ENCODE data around the gene BRINP3.

Gene BRINP3

GRCh38 chr1:190303501-190303900 is 174.2 kb downstream of the BRINP3 start:
- POLR2A ChIA-PET, result no interaction called here
- Histone ChIP-seq H3K9me3 (ENCODE audit: control insufficient read depth, insufficient read depth, low read depth, low read length) (no peaks in the 10 kb centered on the region), H3K4me1 (ENCODE audit: control insufficient read depth, insufficient read depth, low read length) (no peaks in the 10 kb centered on the region), H3K36me3 (ENCODE audit: control insufficient read depth in 2 of 2, insufficient read depth in 1 of 2, low read length in 2 of 2) (no peaks in the 10 kb centered on the region), H3K4me3 (ENCODE audit: low read depth, low read length) (no peak overlapping the region), H3K27ac (ENCODE audit: extremely low read depth, low read depth, low read length) (no peak overlapping the region)
- CTCF ChIA-PET, result no interaction called here
- no peak for TF ChIP-seq ZFP69B (tag by site-specific recombination; IDR thresholded peaks at IDR 0.05)
- no peak for TF ChIP-seq ZNF561 (tag by site-specific recombination; IDR thresholded peaks at IDR 0.05; ENCODE audit: borderline replicate concordance)
- no peak for TF ChIP-seq GLI2 (tag by site-specific recombination; IDR thresholded peaks at IDR 0.05; ENCODE audit: borderline replicate concordance, low read depth)
- no peak for TF ChIP-seq ZNF433 (tag by site-specific recombination; IDR thresholded peaks at IDR 0.05; ENCODE audit: low read depth)

GRCh38 chr1:190296453-190296852 is 181.2 kb downstream of the BRINP3 start:
- H3K4me3 ChIP-seq (ENCODE audit: low read depth, low read length), result no peak overlapping the region
- no peaks in the 10 kb centered on the region for H3K9me3 ChIP-seq (ENCODE audit: control insufficient read depth, insufficient read depth, low read depth, low read length)
- H3K36me3 ChIP-seq (ENCODE audit: control insufficient read depth in 2 of 2, insufficient read depth in 1 of 2, low read length in 2 of 2), result no peaks in the 10 kb centered on the region
- POLR2A ChIA-PET, result no interaction called here
- CTCF ChIA-PET, result no interaction called here
- no peak overlapping the region for H3K27ac ChIP-seq (ENCODE audit: extremely low read depth, low read depth, low read length)
- TF ChIP-seq OVOL3 (tag by site-specific recombination; IDR thresholded peaks at IDR 0.05), result no peak
- TF ChIP-seq ATF2 (tag by site-specific recombination; IDR thresholded peaks at IDR 0.05; ENCODE audit: low read depth), result peak; percentile 69
- no peaks in the 10 kb centered on the region for H3K4me1 ChIP-seq (ENCODE audit: control insufficient read depth, insufficient read depth, low read length)

GRCh38 chr1:190289897-190290296 is 187.8 kb downstream of the BRINP3 start:
- Histone ChIP-seq H3K27ac (ENCODE audit: extremely low read depth, low read depth, low read length) (no peak overlapping the region), H3K36me3 (ENCODE audit: control insufficient read depth in 2 of 2, insufficient read depth in 1 of 2, low read length in 2 of 2) (no peaks in the 10 kb centered on the region), H3K4me1 (ENCODE audit: control insufficient read depth, insufficient read depth, low read length) (no peaks in the 10 kb centered on the region), H3K4me3 (ENCODE audit: low read depth, low read length) (no peak overlapping the region), H3K9me3 (ENCODE audit: control insufficient read depth, insufficient read depth, low read depth, low read length) (no peaks in the 10 kb centered on the region)
- ChIA-PET POLR2A (no interaction called here), CTCF (no interaction called here)
- TF ChIP-seq ZNF433 (tag by site-specific recombination; IDR thresholded peaks at IDR 0.05; ENCODE audit: low read depth), result no peak
- TF ChIP-seq TSHZ1 (tag by site-specific recombination; IDR thresholded peaks at IDR 0.05; ENCODE audit: borderline replicate concordance), result no peak
- TF ChIP-seq SALL2 (tag by site-specific recombination; IDR thresholded peaks at IDR 0.05; ENCODE audit: borderline replicate concordance), result no peak

- ChIA-PET POLR2A (no interaction called here), CTCF (no interaction called here)
- no peaks in the 10 kb centered on the region for H3K36me3 ChIP-seq (ENCODE audit: control insufficient read depth in 2 of 2, insufficient read depth in 1 of 2, low read length in 2 of 2)
- H3K9me3 ChIP-seq (ENCODE audit: control insufficient read depth, insufficient read depth, low read depth, low read length), result no peaks in the 10 kb centered on the region
- TF ChIP-seq ATF2 (tag by site-specific recombination; IDR thresholded peaks at IDR 0.05; ENCODE audit: low read depth), result peak; percentile 53; the same call in 1 of the 2 replicates
- no peak for TF ChIP-seq ZNF664 (tag by site-specific recombination; IDR thresholded peaks at IDR 0.05)
- no peak for TF ChIP-seq ZNF624 (tag by site-specific recombination; IDR thresholded peaks at IDR 0.05)
- H3K4me3 ChIP-seq (ENCODE audit: low read depth, low read length), result no peak overlapping the region
- H3K27ac ChIP-seq (ENCODE audit: extremely low read depth, low read depth, low read length), result no peak overlapping the region
- no peaks in the 10 kb centered on the region for H3K4me1 ChIP-seq (ENCODE audit: control insufficient read depth, insufficient read depth, low read length)
Observed at GRCh38 chr1:190286111-190286510, 191.6 kb downstream of the BRINP3 start.

All from HEK293 (cell line).